WERI-Rb-1 (cell line): ENCODE data around the gene ELF2.
"Not testable (repeated sequence)": the region's sequence is repeated elsewhere in the genome, so short reads cannot be mapped to it uniquely, and the experiment has no call there.

Source experiments
- DNase-seq: peaks from one replicate; pipeline ENCODE4 v3.0.0-alpha.2; 2020
- H3K27ac ChIP-seq: fragments of 250-450 bp; sonication (Bioruptor Pico); 2 replicates; pipeline ENCODE4 v1.5.1; 2020; ENCODE audit warnings: mild to moderate bottlenecking, moderate library complexity
- H3K27me3 ChIP-seq: fragments of 250-450 bp; sonication (Bioruptor Pico); 2 replicates; pipeline ENCODE4 v1.5.1; 2021; ENCODE audit warnings: mild to moderate bottlenecking, low read depth, moderate library complexity; ENCODE audit not compliant: insufficient read depth, severe bottlenecking
- H3K36me3 ChIP-seq: fragments of 250-450 bp; sonication (Bioruptor Pico); 2 replicates; pipeline ENCODE4 v1.5.1; 2020; ENCODE audit warnings: mild to moderate bottlenecking, moderate library complexity
- H3K4me3 ChIP-seq: 2 replicates; pipeline ENCODE4 v1.5.1; 2011; ENCODE audit warnings: low read depth, mild to moderate bottlenecking, control low read depth, low read length
- H3K9me3 ChIP-seq: fragments of 250-450 bp; sonication (Bioruptor Pico); 2 replicates; pipeline ENCODE4 v1.5.1; 2021; ENCODE audit warnings: mild to moderate bottlenecking, moderate library complexity; ENCODE audit not compliant: severe bottlenecking
- CTCF ChIP-seq: IDR thresholded peaks from 2 replicates; pipeline ENCODE4 v1.5.1; 2011; ENCODE audit warnings: low read depth, mild to moderate bottlenecking, control low read depth, inconsistent platforms, low read length

The ELF2 gene

GRCh38 chr4:139078926-139079325 lies 98.1 kb downstream of the ELF2 start:
- Histone ChIP-seq H3K27ac (no peak overlapping the region), H3K4me3 (no peak overlapping the region), H3K9me3 (no peaks in the 10 kb centered on the region), H3K27me3 (no peaks in the 10 kb centered on the region), H3K36me3 (peaks cover 8% of the 10 kb centered on the region)
- no peak for TF ChIP-seq CTCF
- no peak for DNase-seq

- peaks cover 16% of the 10 kb centered on the region for H3K36me3 ChIP-seq
- TF ChIP-seq CTCF: no peak
- H3K27ac ChIP-seq: no peak overlapping the region
- no peaks in the 10 kb centered on the region for H3K27me3 ChIP-seq
- H3K9me3 ChIP-seq: no peaks in the 10 kb centered on the region
- no peak overlapping the region for H3K4me3 ChIP-seq
- DNase-seq: no peak
Measured at GRCh38 chr4:139077567-139078355, 99.3 kb downstream of the ELF2 start.

GRCh38 chr4:139076016-139076744 lies 100.8 kb downstream of the ELF2 start:
- H3K27ac ChIP-seq: no peak overlapping the region
- no peak for DNase-seq
- H3K4me3 ChIP-seq: no peak overlapping the region
- H3K9me3 ChIP-seq: no peaks in the 10 kb centered on the region
- peaks cover 31% of the 10 kb centered on the region for H3K36me3 ChIP-seq
- H3K27me3 ChIP-seq: no peaks in the 10 kb centered on the region
- TF ChIP-seq CTCF: no peak

GRCh38 chr4:139060591-139060990 lies 116.4 kb downstream of the ELF2 start:
- TF ChIP-seq CTCF: no peak
- Histone ChIP-seq H3K27me3 (no peaks in the 10 kb centered on the region), H3K9me3 (no peaks in the 10 kb centered on the region), H3K27ac (no peak overlapping the region), H3K4me3 (no peak overlapping the region), H3K36me3 (peaks cover 82% of the 10 kb centered on the region)
- no peak for DNase-seq

- H3K27me3 ChIP-seq, H3K9me3 ChIP-seq, H3K27ac ChIP-seq, H3K4me3 ChIP-seq, DNase-seq: not testable (repeated sequence)
- peaks cover 82% of the 10 kb centered on the region for H3K36me3 ChIP-seq
Measured at GRCh38 chr4:139059026-139059425, 118.0 kb downstream of the ELF2 start.

GRCh38 chr4:139054791-139055505 lies 122.1 kb downstream of the ELF2 start:
- no peak overlapping the region for H3K4me3 ChIP-seq
- H3K27ac ChIP-seq: no peak overlapping the region
- peaks cover 70% of the 10 kb centered on the region for H3K36me3 ChIP-seq
- no peaks in the 10 kb centered on the region for H3K9me3 ChIP-seq
- no peak for DNase-seq
- no peaks in the 10 kb centered on the region for H3K27me3 ChIP-seq
- no peak for TF ChIP-seq CTCF
